DND-41 (cell line): Measurements from ENCODE around the gene CMSS1.

Experiments used
- ATAC-seq: fragments of 200-7000 bp; cut with Tn5 transposase; 3 replicates; pipeline ENCODE4 v1.9.1; 2021; ENCODE audit warnings: low read depth; ENCODE audit not compliant: insufficient read depth
- DNase-seq: peaks from one replicate; pipeline ENCODE4 v3.0.0-alpha.2; 2020
- H2AFZ ChIP-seq: 2 replicates; pipeline ENCODE4 v1.6.0; 2012; ENCODE audit warnings: low read depth, low read length
- H3K27ac ChIP-seq: 2 replicates; pipeline ENCODE4 v1.5.1; 2012; ENCODE audit warnings: low read length, inconsistent platforms
- H3K27me3 ChIP-seq: fragments of 200-600 bp; sonication (generic); 2 replicates; pipeline ENCODE4 v1.6.0; 2012; ENCODE audit warnings: low read length, mild to moderate bottlenecking, inconsistent platforms; ENCODE audit not compliant: insufficient read depth, poor library complexity
- H3K36me3 ChIP-seq: 2 replicates; pipeline ENCODE4 v1.5.1; 2012; ENCODE audit warnings: low read length, inconsistent platforms; ENCODE audit not compliant: insufficient read depth
- H3K4me1 ChIP-seq: 2 replicates; pipeline ENCODE4 v1.5.1; 2012; ENCODE audit warnings: mild to moderate bottlenecking, low read length; ENCODE audit not compliant: insufficient read depth
- H3K4me2 ChIP-seq: 2 replicates; pipeline ENCODE4 v1.6.0; 2012; ENCODE audit warnings: mild to moderate bottlenecking, moderate library complexity, low read length, inconsistent platforms; ENCODE audit not compliant: insufficient read depth
- H3K4me3 ChIP-seq, 2 experiments: fragments of 200-600 bp in 1 of 2; shearing (Covaris generic) in 1 of 2; 2 replicates each; pipeline ENCODE4 v1.5.1; 2012 to 2016; ENCODE audit warnings: inconsistent platforms in 2 of 2, low read length in 2 of 2, mild to moderate bottlenecking in 2 of 2, low read depth in 1 of 2, moderate library complexity in 1 of 2
- H3K79me2 ChIP-seq: 2 replicates; pipeline ENCODE4 v1.6.0; 2012; ENCODE audit warnings: low read length, inconsistent platforms; ENCODE audit not compliant: insufficient read depth
- H3K9ac ChIP-seq: 2 replicates; pipeline ENCODE4 v1.6.0; 2012; ENCODE audit warnings: low read depth, mild to moderate bottlenecking, inconsistent platforms, low read length, moderate library complexity
- H3K9me3 ChIP-seq: 2 replicates; pipeline ENCODE4 v1.5.1; 2012; ENCODE audit warnings: low read length, moderate library complexity, mild to moderate bottlenecking, inconsistent platforms; ENCODE audit not compliant: insufficient read depth, severe bottlenecking
- H4K20me1 ChIP-seq: 2 replicates; pipeline ENCODE4 v1.6.0; 2012; ENCODE audit warnings: low read length; ENCODE audit not compliant: insufficient read depth
- CTCF ChIP-seq: IDR thresholded peaks from 2 replicates; pipeline ENCODE4 v1.5.1; 2012; ENCODE audit warnings: borderline replicate concordance, low read length, moderate library complexity, mild to moderate bottlenecking; ENCODE audit not compliant: poor library complexity, severe bottlenecking; ENCODE audit errors: extremely low read depth
- EZH2 ChIP-seq: IDR thresholded peaks from 3 replicates; pipeline ENCODE4 v1.6.1; 2012; ENCODE audit warnings: borderline replicate concordance, low read depth, mild to moderate bottlenecking, moderate library complexity, low read length, inconsistent platforms; ENCODE audit not compliant: severe bottlenecking

The CMSS1 gene

DNA sequence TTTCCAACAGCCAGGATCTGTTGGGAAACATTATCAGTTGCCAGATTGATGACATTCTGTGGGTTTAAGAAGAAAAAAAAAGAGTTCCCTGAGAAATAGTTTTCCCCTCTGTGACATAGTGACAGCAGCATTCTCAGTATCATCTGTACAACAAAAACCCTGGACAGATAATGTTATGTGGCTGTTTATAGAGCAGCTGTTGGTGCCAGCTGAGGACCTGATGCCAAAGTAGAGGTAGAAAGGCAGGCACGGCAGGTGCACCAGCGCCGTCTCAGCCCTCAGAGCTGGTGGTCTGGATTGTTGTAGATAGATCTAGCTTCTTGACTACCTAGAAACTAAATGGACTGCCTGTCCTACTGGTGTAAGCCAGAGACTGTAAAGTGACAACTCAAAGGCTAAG lies 352.8 kb downstream of the CMSS1 start:
- no peak overlapping the region for H3K9ac ChIP-seq
- ATAC-seq (no peak), DNase-seq (no peak)
- H3K4me3 ChIP-seq = no peak overlapping the region
- H3K27me3 ChIP-seq = no peaks in the 10 kb centered on the region
- H3K27ac ChIP-seq = no peak overlapping the region
- no peaks in the 10 kb centered on the region for H3K4me1 ChIP-seq
- H3K4me2 ChIP-seq = no peak overlapping the region
- H3K36me3 ChIP-seq = peaks cover 4% of the 10 kb centered on the region; the same call in 1 of the 2 replicates
- no peaks in the 10 kb centered on the region for H4K20me1 ChIP-seq
- H3K79me2 ChIP-seq = no peaks in the 10 kb centered on the region
- H2AFZ ChIP-seq = no peak overlapping the region
- TF ChIP-seq EZH2 = no peak
- no peak for TF ChIP-seq CTCF
- H3K9me3 ChIP-seq = no peaks in the 10 kb centered on the region

GRCh38 chr3:100171211-100171914 lies 353.7 kb downstream of the CMSS1 start:
- H3K79me2 ChIP-seq = no peaks in the 10 kb centered on the region
- H4K20me1 ChIP-seq = no peaks in the 10 kb centered on the region
- no peak overlapping the region for H2AFZ ChIP-seq
- peaks cover 6% of the 10 kb centered on the region; the same call in 1 of the 2 replicates for H3K36me3 ChIP-seq
- DNase-seq (no peak), ATAC-seq (no peak)
- H3K27me3 ChIP-seq = no peaks in the 10 kb centered on the region
- H3K9ac ChIP-seq = no peak overlapping the region
- no peak overlapping the region for H3K4me3 ChIP-seq
- H3K4me2 ChIP-seq = no peak overlapping the region
- TF ChIP-seq CTCF = no peak
- no peak for TF ChIP-seq EZH2
- H3K9me3 ChIP-seq = no peaks in the 10 kb centered on the region
- no peaks in the 10 kb centered on the region for H3K4me1 ChIP-seq
- no peak overlapping the region for H3K27ac ChIP-seq

GRCh38 chr3:100173961-100174360 lies 356.3 kb downstream of the CMSS1 start:
- Histone ChIP-seq H2AFZ (no peak overlapping the region), H3K27ac (no peak overlapping the region), H3K9me3 (peaks cover 9% of the 10 kb centered on the region), H3K79me2 (no peaks in the 10 kb centered on the region), H4K20me1 (no peaks in the 10 kb centered on the region), H3K27me3 (no peaks in the 10 kb centered on the region), H3K4me3 (no peak overlapping the region), H3K36me3 (peaks cover 21% of the 10 kb centered on the region; the same call in 1 of the 2 replicates), H3K4me1 (no peaks in the 10 kb centered on the region), H3K9ac (no peak overlapping the region), H3K4me2 (no peak overlapping the region)
- DNase-seq (no peak), ATAC-seq (no peak)
- TF ChIP-seq EZH2 (no peak), CTCF (no peak)
